ENCODE data around the gene C4A.
"Not testable (repeated sequence)": the region's sequence is repeated elsewhere in the genome, so short reads cannot be mapped to it uniquely, and the experiment has no call there.

GRCh38 chr6:31989363-31989762 lies 7.5 kb downstream of the C4A start:
- not testable (repeated sequence) for TF ChIP-seq CTCF (conservative IDR thresholded peaks at IDR 0.05; ENCODE audit: low read length); EZH2phosphoT487 (IDR thresholded peaks at IDR 0.05; ENCODE audit: borderline replicate concordance, low read depth, low read length)
